ENCODE data around the gene KCNQ1.

DNA sequence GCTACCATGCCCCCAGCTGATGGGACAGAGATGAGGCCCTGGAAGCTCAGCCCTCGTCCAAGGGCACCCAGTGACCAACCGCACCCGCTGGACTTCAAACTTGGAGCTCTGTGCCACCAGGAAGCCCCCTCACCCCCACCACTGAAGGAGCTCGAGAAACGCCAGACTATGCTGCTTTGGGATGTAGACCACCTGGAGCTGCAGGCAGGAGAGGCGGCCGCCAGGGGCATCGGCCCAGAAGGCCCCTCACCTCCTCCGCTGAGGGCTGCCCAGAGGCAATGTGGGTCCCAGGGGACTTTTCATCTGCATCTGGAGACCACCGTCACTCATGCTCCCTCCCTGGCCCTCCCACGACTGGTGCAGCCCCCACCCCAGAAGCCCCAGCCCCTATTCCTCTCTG is 412.5 kb downstream of the KCNQ1 start:
- no peak for TF ChIP-seq POLR2AphosphoS5 (IDR thresholded peaks at IDR 0.05; ENCODE audit: low read depth, low read length)
- no peak for TF ChIP-seq TAF1 (IDR thresholded peaks at IDR 0.05; ENCODE audit: borderline replicate concordance, low read depth, low read length)

All from GM12892 (cell line).